ENCODE measurements around the gene RP9.

GRCh38 chr7:33087356-33087755 lies 21.8 kb downstream of the RP9 start:
- TF ChIP-seq CTCF (IDR thresholded peaks at IDR 0.05): no peak
- TF ChIP-seq POLR2A (IDR thresholded peaks at IDR 0.05): no peak

All from heart left ventricle (tissue), 13 donors.